ENCODE measurements around the gene FSIP1. TPM values are rescaled to one million over a fixed set of nuclear protein-coding genes. Genes with fewer than 3 reads are reported as not detected.

The FSIP1 gene
- total RNA-seq, 1 donor from 2014 or later: 0.71 TPM

GRCh38 chr15:39585389-39585841 is 197.2 kb downstream of the FSIP1 start:
- H3K27me3 ChIP-seq (ENCODE audit: control insufficient read depth, insufficient read depth, low read length): no peaks in the 10 kb centered on the region
- no peak overlapping the region for H3K4me3 ChIP-seq (ENCODE audit: low read depth, low read length)
- TF ChIP-seq CTCF (IDR thresholded peaks at IDR 0.05; ENCODE audit: insufficient read depth, low read length, poor library complexity, severe bottlenecking): no peak
- H3K36me3 ChIP-seq (ENCODE audit: control insufficient read depth, insufficient read depth, low read length): peaks cover 9% of the 10 kb centered on the region
- no peak for DNase-seq (ENCODE audit: low read depth)

GRCh38 chr15:39584662-39585388 is 197.8 kb downstream of the FSIP1 start:
- no peak for DNase-seq (ENCODE audit: low read depth)

DNA sequence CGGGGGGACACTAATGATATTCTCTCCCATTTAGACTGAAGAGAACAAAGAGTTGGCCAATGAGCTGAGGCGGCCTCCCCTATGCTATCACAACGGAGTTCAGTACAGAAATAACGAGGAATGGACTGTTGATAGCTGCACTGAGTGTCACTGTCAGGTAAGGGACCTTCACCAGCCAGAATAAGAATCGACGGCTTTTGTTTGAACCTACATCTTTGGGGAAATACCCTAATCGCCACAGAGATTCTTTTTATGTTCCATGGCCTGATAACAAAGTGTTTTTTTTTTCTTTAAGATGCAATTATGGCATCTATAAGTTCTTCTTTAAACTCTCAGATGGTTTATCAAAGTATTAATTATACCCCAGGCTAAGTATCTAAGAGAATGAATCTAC is 198.4 kb downstream of the FSIP1 start:
- no peak for DNase-seq (ENCODE audit: low read depth)
- Histone ChIP-seq H3K4me3 (ENCODE audit: low read depth, low read length) (no peak overlapping the region), H3K36me3 (ENCODE audit: control insufficient read depth, insufficient read depth, low read length) (peaks cover 9% of the 10 kb centered on the region), H3K27me3 (ENCODE audit: control insufficient read depth, insufficient read depth, low read length) (no peaks in the 10 kb centered on the region)
- no peak for TF ChIP-seq CTCF (IDR thresholded peaks at IDR 0.05; ENCODE audit: insufficient read depth, low read length, poor library complexity, severe bottlenecking)

More at GRCh38 chr15:39584662-39585388, 197.8 kb downstream of the FSIP1 start:
- no peak for TF ChIP-seq CTCF (IDR thresholded peaks at IDR 0.05; ENCODE audit: insufficient read depth, low read length, poor library complexity, severe bottlenecking)
- no peak overlapping the region for H3K4me3 ChIP-seq (ENCODE audit: low read depth, low read length)
- peaks cover 9% of the 10 kb centered on the region for H3K36me3 ChIP-seq (ENCODE audit: control insufficient read depth, insufficient read depth, low read length)
- no peaks in the 10 kb centered on the region for H3K27me3 ChIP-seq (ENCODE audit: control insufficient read depth, insufficient read depth, low read length)

GRCh38 chr15:39583596-39584265 is 198.9 kb downstream of the FSIP1 start:
- no peak for DNase-seq (ENCODE audit: low read depth)
- Histone ChIP-seq H3K4me3 (ENCODE audit: low read depth, low read length) (peak overlapping the region; percentile 62), H3K36me3 (ENCODE audit: control insufficient read depth, insufficient read depth, low read length) (peaks cover 7% of the 10 kb centered on the region), H3K27me3 (ENCODE audit: control insufficient read depth, insufficient read depth, low read length) (no peaks in the 10 kb centered on the region)
- TF ChIP-seq CTCF (IDR thresholded peaks at IDR 0.05; ENCODE audit: insufficient read depth, low read length, poor library complexity, severe bottlenecking): peak; percentile 47

DNA sequence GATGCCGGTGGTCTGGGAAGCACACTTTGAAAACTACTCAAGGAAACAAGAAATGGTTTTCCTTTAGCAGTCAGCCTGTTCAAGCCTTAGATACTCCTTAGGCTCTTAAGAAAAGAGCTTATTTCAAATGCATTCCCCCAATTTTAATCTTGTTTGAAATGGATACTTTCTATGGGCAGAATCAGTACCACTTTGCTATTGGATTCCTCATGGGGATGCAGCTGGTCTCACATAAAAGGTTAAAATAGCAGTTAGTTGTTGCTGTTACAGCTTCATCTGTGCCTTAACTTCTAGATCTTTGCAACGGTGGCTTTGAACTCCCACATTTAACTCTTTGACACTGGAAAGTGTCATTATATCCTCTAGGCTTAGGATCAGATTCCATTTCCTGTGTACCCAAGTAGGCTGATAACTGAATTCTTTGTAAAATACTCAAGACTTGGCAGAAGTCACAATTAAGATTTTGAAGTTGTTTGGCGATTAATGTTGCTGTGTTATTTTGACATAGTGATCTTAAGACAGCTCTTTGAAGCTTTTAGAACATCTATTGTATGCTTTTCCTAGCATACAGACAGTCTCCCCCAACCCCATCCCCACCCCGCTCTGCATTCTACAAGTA is 199.6 kb downstream of the FSIP1 start:
- H3K27me3 ChIP-seq (ENCODE audit: control insufficient read depth, insufficient read depth, low read length): no peaks in the 10 kb centered on the region
- H3K4me3 ChIP-seq (ENCODE audit: low read depth, low read length): peak overlapping the region; percentile 62
- no peak for TF ChIP-seq CTCF (IDR thresholded peaks at IDR 0.05; ENCODE audit: insufficient read depth, low read length, poor library complexity, severe bottlenecking)
- DNase-seq (ENCODE audit: low read depth): no peak
- H3K36me3 ChIP-seq (ENCODE audit: control insufficient read depth, insufficient read depth, low read length): peaks cover 2% of the 10 kb centered on the region

All from kidney epithelial cell (primary cell).